Measurements from ENCODE around the gene EN1. TPM values are rescaled to one million over a fixed set of nuclear protein-coding genes. Genes with fewer than 3 reads are reported as not detected.

The EN1 gene
- total RNA-seq, 3 donors from 2014 or later (not counting 1 experiment from before 2014, with no cell fraction given), result not detected

DNA sequence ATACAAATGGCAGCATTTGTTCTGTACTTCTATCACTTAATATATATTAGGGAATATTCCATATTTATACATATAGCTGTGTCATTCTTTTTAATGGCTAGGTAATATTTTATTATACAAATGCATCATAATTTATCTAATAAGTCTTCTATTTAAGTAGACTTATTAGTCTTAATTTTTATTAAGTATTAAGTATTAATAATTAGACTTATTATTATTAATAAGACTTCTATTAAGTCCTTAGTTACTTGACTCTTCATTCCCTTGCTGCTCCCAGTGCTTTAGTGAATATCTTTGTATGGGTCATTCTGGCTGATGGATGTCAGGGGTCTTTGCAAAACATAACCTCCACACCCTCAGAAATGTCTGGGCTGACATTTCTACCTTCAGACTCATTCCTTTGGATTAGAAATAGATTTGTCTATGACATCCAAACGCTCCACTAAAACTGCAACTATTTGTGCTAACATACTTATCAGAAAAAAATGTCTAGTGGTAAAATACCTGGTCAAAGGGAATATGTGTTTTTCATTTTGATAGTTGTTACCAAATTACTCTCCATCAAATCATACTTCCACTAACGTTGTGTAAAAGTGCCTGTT, 35.8 kb downstream of the EN1 start:
- ATAC-seq, result no peak
- Histone ChIP-seq H3K27me3 (ENCODE audit: control insufficient read depth, insufficient read depth, low read length) (peaks cover 12% of the 10 kb centered on the region), H3K36me3 (ENCODE audit: control insufficient read depth, insufficient read depth, low read length) (no peaks in the 10 kb centered on the region), H3K9me3 (ENCODE audit: control insufficient read depth, insufficient read depth, low read length) (no peaks in the 10 kb centered on the region), H3K4me3 (ENCODE audit: low read length) (no peak overlapping the region), H3K4me1 (ENCODE audit: control insufficient read depth, insufficient read depth, low read length) (no peaks in the 10 kb centered on the region), H3K27ac (ENCODE audit: low read length) (no peak overlapping the region)
- no peak for DNase-seq
- Mint-ChIP-seq H3K27me3 (ENCODE audit: low read depth in 2 of 2) (peaks cover 23 to 62% of the 10 kb centered on the region in 2 donors), H3K4me3 (no peak overlapping the region), H3K4me1 (no peaks in the 10 kb centered on the region), H3K27ac (no peak overlapping the region), H3K36me3 (no peaks in the 10 kb centered on the region), H3K9me3 (no peaks in the 10 kb centered on the region)
- intact Hi-C loops (cut with micrococcal nuclease), result no loop called here
- WGBS (ENCODE audit: insufficient coverage), result 88% methylated on average over 1 of the region's 2 CpGs
- TF ChIP-seq, protein P1, sequence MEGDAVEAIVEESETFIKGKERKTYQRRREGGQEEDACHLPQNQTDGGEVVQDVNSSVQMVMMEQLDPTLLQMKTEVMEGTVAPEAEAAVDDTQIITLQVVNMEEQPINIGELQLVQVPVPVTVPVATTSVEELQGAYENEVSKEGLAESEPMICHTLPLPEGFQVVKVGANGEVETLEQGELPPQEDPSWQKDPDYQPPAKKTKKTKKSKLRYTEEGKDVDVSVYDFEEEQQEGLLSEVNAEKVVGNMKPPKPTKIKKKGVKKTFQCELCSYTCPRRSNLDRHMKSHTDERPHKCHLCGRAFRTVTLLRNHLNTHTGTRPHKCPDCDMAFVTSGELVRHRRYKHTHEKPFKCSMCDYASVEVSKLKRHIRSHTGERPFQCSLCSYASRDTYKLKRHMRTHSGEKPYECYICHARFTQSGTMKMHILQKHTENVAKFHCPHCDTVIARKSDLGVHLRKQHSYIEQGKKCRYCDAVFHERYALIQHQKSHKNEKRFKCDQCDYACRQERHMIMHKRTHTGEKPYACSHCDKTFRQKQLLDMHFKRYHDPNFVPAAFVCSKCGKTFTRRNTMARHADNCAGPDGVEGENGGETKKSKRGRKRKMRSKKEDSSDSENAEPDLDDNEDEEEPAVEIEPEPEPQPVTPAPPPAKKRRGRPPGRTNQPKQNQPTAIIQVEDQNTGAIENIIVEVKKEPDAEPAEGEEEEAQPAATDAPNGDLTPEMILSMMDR (IDR thresholded peaks at IDR 0.05), result no peak

DNA sequence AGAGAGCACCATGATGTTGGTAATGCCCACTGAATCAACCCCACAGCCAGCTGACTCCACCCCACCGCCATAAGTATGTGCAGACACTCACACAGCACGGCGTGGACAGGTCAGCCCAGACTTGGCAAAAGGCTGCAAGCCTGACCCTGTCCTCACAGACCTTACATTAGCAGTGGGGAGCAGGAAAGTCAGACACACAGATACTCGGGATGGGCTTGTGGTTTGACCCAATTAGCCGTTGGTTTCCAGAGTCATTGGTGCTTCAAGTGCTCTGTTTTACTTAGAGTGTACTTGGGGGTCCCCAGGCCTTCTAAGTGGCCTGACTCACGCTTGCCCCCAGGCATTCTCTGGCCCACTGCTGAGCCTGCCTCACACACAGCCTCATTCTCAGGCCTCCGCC, 36.7 kb downstream of the EN1 start:
- no peak for ATAC-seq
- DNase-seq, result no peak
- intact Hi-C loops (cut with micrococcal nuclease), result no loop called here
- Mint-ChIP-seq H3K36me3 (no peaks in the 10 kb centered on the region), H3K27me3 (ENCODE audit: low read depth in 2 of 2) (peaks cover 27 to 63% of the 10 kb centered on the region in 2 donors), H3K4me3 (no peak overlapping the region), H3K9me3 (no peaks in the 10 kb centered on the region), H3K27ac (no peak overlapping the region), H3K4me1 (no peaks in the 10 kb centered on the region)
- Histone ChIP-seq H3K4me1 (ENCODE audit: control insufficient read depth, insufficient read depth, low read length) (no peaks in the 10 kb centered on the region), H3K27me3 (ENCODE audit: control insufficient read depth, insufficient read depth, low read length) (peaks cover 12% of the 10 kb centered on the region), H3K4me3 (ENCODE audit: low read length) (no peak overlapping the region), H3K36me3 (ENCODE audit: control insufficient read depth, insufficient read depth, low read length) (no peaks in the 10 kb centered on the region), H3K9me3 (ENCODE audit: control insufficient read depth, insufficient read depth, low read length) (no peaks in the 10 kb centered on the region), H3K27ac (ENCODE audit: low read length) (no peak overlapping the region)
- TF ChIP-seq, protein P1 (IDR thresholded peaks at IDR 0.05), result no peak
- WGBS (ENCODE audit: insufficient coverage), result 82% methylated on average over 7 of the region's 7 CpGs

DNA sequence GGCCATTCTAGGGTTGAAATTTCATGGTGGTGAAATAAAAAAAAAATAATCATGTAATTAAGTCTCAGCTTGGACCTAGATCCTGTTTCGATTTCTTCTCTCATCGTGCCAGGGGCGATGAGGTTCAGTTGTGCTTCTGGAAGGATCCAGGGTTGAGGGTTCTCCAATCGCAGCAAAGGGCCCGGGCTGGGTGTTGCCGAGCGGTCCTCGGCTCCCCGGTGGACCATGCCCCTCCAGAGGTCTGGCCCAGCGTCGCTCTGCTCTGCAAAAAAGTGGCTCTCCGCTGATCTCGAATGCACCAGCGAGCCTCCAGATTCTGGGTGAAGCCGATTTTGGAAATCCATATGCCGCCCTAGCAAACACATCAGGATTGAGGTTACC, 39.0 kb downstream of the EN1 start:
- DNase-seq (no peak), ATAC-seq (no peak)
- H3K27ac Mint-ChIP-seq, result no peak overlapping the region
- H3K27ac ChIP-seq (ENCODE audit: low read length), result no peak overlapping the region
- H3K36me3 Mint-ChIP-seq, result no peaks in the 10 kb centered on the region
- intact Hi-C loops (cut with micrococcal nuclease), result no loop called here
- 10% methylated on average over 16 of the region's 16 CpGs for WGBS (ENCODE audit: insufficient coverage)
- no peak overlapping the region for H3K4me3 Mint-ChIP-seq
- no peaks in the 10 kb centered on the region for H3K9me3 ChIP-seq (ENCODE audit: control insufficient read depth, insufficient read depth, low read length)
- H3K4me1 Mint-ChIP-seq, result no peaks in the 10 kb centered on the region
- H3K27me3 Mint-ChIP-seq (ENCODE audit: low read depth in 2 of 2), result peaks cover 30 to 64% of the 10 kb centered on the region in 2 donors
- H3K4me3 ChIP-seq (ENCODE audit: low read length), result no peak overlapping the region
- no peaks in the 10 kb centered on the region for H3K9me3 Mint-ChIP-seq
- no peaks in the 10 kb centered on the region for H3K4me1 ChIP-seq (ENCODE audit: control insufficient read depth, insufficient read depth, low read length)
- TF ChIP-seq, protein P1 (IDR thresholded peaks at IDR 0.05), result no peak
- H3K27me3 ChIP-seq (ENCODE audit: control insufficient read depth, insufficient read depth, low read length), result peaks cover 12% of the 10 kb centered on the region
- no peaks in the 10 kb centered on the region for H3K36me3 ChIP-seq (ENCODE audit: control insufficient read depth, insufficient read depth, low read length)
